IPS-18c (cell line): ENCODE data around the gene TRPM5.
"Not testable (repeated sequence)": the region's sequence is repeated elsewhere in the genome, so short reads cannot be mapped to it uniquely, and the experiment has no call there.

ENCODE experiments used
- H3K4me3 ChIP-seq: 2 replicates; pipeline ENCODE4 v1.7.0; 2013; ENCODE audit warnings: low read depth, mild to moderate bottlenecking, low read length, moderate library complexity; ENCODE audit not compliant: insufficient read depth
- H3K9me3 ChIP-seq: one replicate; pipeline ENCODE4 v1.6.1; 2013; ENCODE audit warnings: mild to moderate bottlenecking, low read length, moderate library complexity; ENCODE audit not compliant: control insufficient read depth, insufficient read depth

Gene TRPM5

GRCh38 chr11:2443881-2444820, at the start of gene TRPM5:
Gene TRPM5 (minus strand): TSS chr11:2444514. CDS start chr11:2423036, 21,478 bp downstream.
- Histone ChIP-seq H3K4me3 (peak within 1 kb of the TSS; percentile 72), H3K9me3 (no peaks in the 10 kb centered on the region)

GRCh38 chr11:2489083-2489482, 44.8 kb upstream of the TRPM5 start:
- Histone ChIP-seq H3K4me3 (no peak overlapping the region), H3K9me3 (no peaks in the 10 kb centered on the region)

GRCh38 chr11:2488004-2488403, 43.7 kb upstream of the TRPM5 start:
- no peak overlapping the region for H3K4me3 ChIP-seq
- no peaks in the 10 kb centered on the region for H3K9me3 ChIP-seq

- H3K4me3 ChIP-seq, result no peak overlapping the region
- peaks cover 2% of the 10 kb centered on the region for H3K9me3 ChIP-seq
Observed at GRCh38 chr11:2484576-2485125, 40.3 kb upstream of the TRPM5 start.

GRCh38 chr11:2483426-2483825, 39.1 kb upstream of the TRPM5 start:
- H3K4me3 ChIP-seq, result no peak overlapping the region
- peaks cover 7% of the 10 kb centered on the region for H3K9me3 ChIP-seq

- H3K9me3 ChIP-seq, result peaks cover 7% of the 10 kb centered on the region
Observed at GRCh38 chr11:2482745-2483144, 38.4 kb upstream of the TRPM5 start.

GRCh38 chr11:2482204-2482603, 37.9 kb upstream of the TRPM5 start:
- H3K9me3 ChIP-seq, result peaks cover 7% of the 10 kb centered on the region
- no peak overlapping the region for H3K4me3 ChIP-seq

More at GRCh38 chr11:2482745-2483144, 38.4 kb upstream of the TRPM5 start:
- H3K4me3 ChIP-seq, result no peak overlapping the region

GRCh38 chr11:2481253-2481652, 36.9 kb upstream of the TRPM5 start:
- no peak overlapping the region for H3K4me3 ChIP-seq
- peaks cover 7% of the 10 kb centered on the region for H3K9me3 ChIP-seq

GRCh38 chr11:2480874-2481220, 36.5 kb upstream of the TRPM5 start:
- peaks cover 7% of the 10 kb centered on the region for H3K9me3 ChIP-seq
- H3K4me3 ChIP-seq, result no peak overlapping the region

- H3K4me3 ChIP-seq, H3K9me3 ChIP-seq: not testable (repeated sequence)
Observed at GRCh38 chr11:2480067-2480873, 36.0 kb upstream of the TRPM5 start.

GRCh38 chr11:2477936-2478335, 33.6 kb upstream of the TRPM5 start:
- Histone ChIP-seq H3K4me3 (no peak overlapping the region), H3K9me3 (peaks cover 7% of the 10 kb centered on the region)

- Histone ChIP-seq H3K9me3 (peaks cover 7% of the 10 kb centered on the region), H3K4me3 (no peak overlapping the region)
Observed at GRCh38 chr11:2477254-2477653, 32.9 kb upstream of the TRPM5 start.

- no peak overlapping the region for H3K4me3 ChIP-seq
Observed at GRCh38 chr11:2475136-2475918, 31.0 kb upstream of the TRPM5 start.

GRCh38 chr11:2474059-2474901, 30.0 kb upstream of the TRPM5 start:
- Histone ChIP-seq H3K4me3 (no peak overlapping the region), H3K9me3 (peaks cover 2% of the 10 kb centered on the region)

More at GRCh38 chr11:2475136-2475918, 31.0 kb upstream of the TRPM5 start:
- peaks cover 5% of the 10 kb centered on the region for H3K9me3 ChIP-seq

- no peak overlapping the region for H3K4me3 ChIP-seq
Observed at GRCh38 chr11:2473361-2474058, 29.2 kb upstream of the TRPM5 start.

More at GRCh38 chr11:2473361-2474058, 29.2 kb upstream of the TRPM5 start:
- H3K9me3 ChIP-seq, result no peaks in the 10 kb centered on the region
